ENCODE data around the gene ST3GAL6. TPM values are rescaled to one million over a fixed set of nuclear protein-coding genes. Genes with fewer than 3 reads are reported as not detected.

The ST3GAL6 gene
- total and polyA plus RNA-seq, 9 of the 15 experiments (the other 6 are each of a cell fraction or from before 2014, with no cell fraction given), result 0.14 TPM; not detected in 8

DNA sequence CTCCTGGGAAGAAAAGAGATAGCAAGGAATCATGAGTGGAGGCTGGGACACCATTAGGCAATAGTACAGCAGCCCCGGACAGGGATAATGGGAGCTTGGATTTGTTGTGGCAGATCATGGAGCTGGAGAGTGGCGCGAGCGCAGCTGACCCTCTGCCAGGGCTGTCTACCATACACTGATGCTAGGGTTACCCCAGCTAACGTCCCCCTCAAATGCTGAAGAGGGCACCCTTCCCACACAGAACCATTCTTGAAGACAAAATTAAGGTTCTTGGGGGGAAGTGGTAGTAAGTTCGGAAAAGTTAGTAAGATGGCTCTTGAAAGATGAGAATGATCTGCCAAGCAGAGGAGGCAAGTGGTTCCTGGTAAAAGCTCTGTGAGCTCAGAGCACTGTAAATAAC, 61.1 kb downstream of the ST3GAL6 start:
- POLR2A ChIA-PET, result interaction anchor here (0.5 kb wide), 1 partner anchor 344 kb away, joined by 3 read pairs; no protein-coding TSS in a partner anchor
- no peak for FAIRE-seq

More for the DNA sequence above, 61.1 kb downstream of the ST3GAL6 start:
- H3K9me1 ChIP-seq (ENCODE audit: control insufficient read depth, insufficient read depth, low read length), result no peaks in the 10 kb centered on the region
- no peaks in the 10 kb centered on the region for H3K79me2 ChIP-seq (ENCODE audit: control insufficient read depth, insufficient read depth, low read length)
- no peak overlapping the region for H3K9ac ChIP-seq (ENCODE audit: insufficient read depth in 1 of 2, low read depth in 2 of 2, low read length in 2 of 2)
- CTCF ChIA-PET (ENCODE audit: low intra/inter-chr PET ratio), result interaction anchor here (0.8 kb wide), 1 partner anchor 170 kb away, joined by 5 read pairs; no protein-coding TSS in a partner anchor
- in situ Hi-C loops (cut with MboI) (loop anchor here (25.0 kb wide), 2 partner anchors 338 to 787 kb away; partner anchors contain the start of gene GABRR3), intact Hi-C loops (cut with micrococcal nuclease) (loop anchor here (2.0 kb wide), 1 partner anchor 171 kb away; no protein-coding TSS in a partner anchor)
- peaks cover 2% of the 10 kb centered on the region; the same call in 1 of the 3 replicates for H3K36me3 ChIP-seq (ENCODE audit: control insufficient read depth, insufficient read depth, low read length)
- no peaks in the 10 kb centered on the region for H3K27me3 ChIP-seq (ENCODE audit: control insufficient read depth in 2 of 2, insufficient read depth in 2 of 2, low read length in 2 of 2)
- H4K20me1 ChIP-seq (replicated peaks; ENCODE audit: control insufficient read depth, insufficient read depth, low read length), result no peaks in the 10 kb centered on the region
- WGBS (ENCODE audit: insufficient coverage, low coverage, missing lambda C conversion rate), result 86% methylated on average over 5 of the region's 6 CpGs
- peak in 1 of 4 experiments; percentile 14 for DNase-seq (ENCODE audit: extremely low read depth in 1 of 4, low spot score in 3 of 4)
- TF ChIP-seq ESRRA (IDR thresholded peaks at IDR 0.05; ENCODE audit: borderline replicate concordance, low read depth), result no peak
- TF ChIP-seq, protein P1, sequence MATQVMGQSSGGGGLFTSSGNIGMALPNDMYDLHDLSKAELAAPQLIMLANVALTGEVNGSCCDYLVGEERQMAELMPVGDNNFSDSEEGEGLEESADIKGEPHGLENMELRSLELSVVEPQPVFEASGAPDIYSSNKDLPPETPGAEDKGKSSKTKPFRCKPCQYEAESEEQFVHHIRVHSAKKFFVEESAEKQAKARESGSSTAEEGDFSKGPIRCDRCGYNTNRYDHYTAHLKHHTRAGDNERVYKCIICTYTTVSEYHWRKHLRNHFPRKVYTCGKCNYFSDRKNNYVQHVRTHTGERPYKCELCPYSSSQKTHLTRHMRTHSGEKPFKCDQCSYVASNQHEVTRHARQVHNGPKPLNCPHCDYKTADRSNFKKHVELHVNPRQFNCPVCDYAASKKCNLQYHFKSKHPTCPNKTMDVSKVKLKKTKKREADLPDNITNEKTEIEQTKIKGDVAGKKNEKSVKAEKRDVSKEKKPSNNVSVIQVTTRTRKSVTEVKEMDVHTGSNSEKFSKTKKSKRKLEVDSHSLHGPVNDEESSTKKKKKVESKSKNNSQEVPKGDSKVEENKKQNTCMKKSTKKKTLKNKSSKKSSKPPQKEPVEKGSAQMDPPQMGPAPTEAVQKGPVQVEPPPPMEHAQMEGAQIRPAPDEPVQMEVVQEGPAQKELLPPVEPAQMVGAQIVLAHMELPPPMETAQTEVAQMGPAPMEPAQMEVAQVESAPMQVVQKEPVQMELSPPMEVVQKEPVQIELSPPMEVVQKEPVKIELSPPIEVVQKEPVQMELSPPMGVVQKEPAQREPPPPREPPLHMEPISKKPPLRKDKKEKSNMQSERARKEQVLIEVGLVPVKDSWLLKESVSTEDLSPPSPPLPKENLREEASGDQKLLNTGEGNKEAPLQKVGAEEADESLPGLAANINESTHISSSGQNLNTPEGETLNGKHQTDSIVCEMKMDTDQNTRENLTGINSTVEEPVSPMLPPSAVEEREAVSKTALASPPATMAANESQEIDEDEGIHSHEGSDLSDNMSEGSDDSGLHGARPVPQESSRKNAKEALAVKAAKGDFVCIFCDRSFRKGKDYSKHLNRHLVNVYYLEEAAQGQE (IDR thresholded peaks at IDR 0.05; ENCODE audit: borderline replicate concordance), result peak; percentile 37; the same call in 1 of the 2 replicates
- TF ChIP-seq, protein P1 (CRISPR knock-in tag; IDR thresholded peaks at IDR 0.05; ENCODE audit: low read depth), result no peak
- 0 out of 2 replicates have a peak, but pooled peaks have one; percentile 9 for TF ChIP-seq SMC3 (conservative IDR thresholded peaks at IDR 0.05; ENCODE audit: insufficient read depth, low read depth, low read length)
- TF ChIP-seq, protein P2, sequence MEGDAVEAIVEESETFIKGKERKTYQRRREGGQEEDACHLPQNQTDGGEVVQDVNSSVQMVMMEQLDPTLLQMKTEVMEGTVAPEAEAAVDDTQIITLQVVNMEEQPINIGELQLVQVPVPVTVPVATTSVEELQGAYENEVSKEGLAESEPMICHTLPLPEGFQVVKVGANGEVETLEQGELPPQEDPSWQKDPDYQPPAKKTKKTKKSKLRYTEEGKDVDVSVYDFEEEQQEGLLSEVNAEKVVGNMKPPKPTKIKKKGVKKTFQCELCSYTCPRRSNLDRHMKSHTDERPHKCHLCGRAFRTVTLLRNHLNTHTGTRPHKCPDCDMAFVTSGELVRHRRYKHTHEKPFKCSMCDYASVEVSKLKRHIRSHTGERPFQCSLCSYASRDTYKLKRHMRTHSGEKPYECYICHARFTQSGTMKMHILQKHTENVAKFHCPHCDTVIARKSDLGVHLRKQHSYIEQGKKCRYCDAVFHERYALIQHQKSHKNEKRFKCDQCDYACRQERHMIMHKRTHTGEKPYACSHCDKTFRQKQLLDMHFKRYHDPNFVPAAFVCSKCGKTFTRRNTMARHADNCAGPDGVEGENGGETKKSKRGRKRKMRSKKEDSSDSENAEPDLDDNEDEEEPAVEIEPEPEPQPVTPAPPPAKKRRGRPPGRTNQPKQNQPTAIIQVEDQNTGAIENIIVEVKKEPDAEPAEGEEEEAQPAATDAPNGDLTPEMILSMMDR (IDR thresholded peaks at IDR 0.05 in 2 of 3, conservative IDR thresholded peaks at IDR 0.05 in 1 of 3; ENCODE audit: insufficient read depth in 2 of 3, low read depth in 1 of 3, low read length in 3 of 3), result peak; percentile 29 to 48 (median 32); a peak in 3 of 6 replicates
- TF ChIP-seq RAD21 (CRISPR knock-in tag; conservative IDR thresholded peaks at IDR 0.05 in 1 of 2, IDR thresholded peaks at IDR 0.05 in 1 of 2), result peak in 1 of 2 experiments; percentile 58; a peak in 2 of 4 replicates
- H3K4me2 ChIP-seq (ENCODE audit: insufficient read depth, low read length), result no peak overlapping the region
- no peak overlapping the region for H2AFZ ChIP-seq (ENCODE audit: low read depth, low read length)
- H3K27ac ChIP-seq (ENCODE audit: extremely low read depth, low read depth, low read length), result no peak overlapping the region
- BruUV-seq (replicated peaks), result no TSS peak
- peak; percentile 56; the same call in 2 of the 3 replicates for ATAC-seq
- no peak overlapping the region for H3K4me3 ChIP-seq
- H3K4me1 ChIP-seq (replicated peaks in 1 of 2; ENCODE audit: control insufficient read depth in 2 of 2, insufficient read depth in 2 of 2, low read length in 2 of 2), result no peaks in the 10 kb centered on the region
- no peaks in the 10 kb centered on the region for H3K9me3 ChIP-seq (replicated peaks; ENCODE audit: control insufficient read depth, insufficient read depth, low read depth, low read length)

Data from K562 (cell line).